Fibroblast of the aortic adventitia (primary cell): Measurements from ENCODE around the gene TLR7. TPM values are rescaled to one million over a fixed set of nuclear protein-coding genes. Genes with fewer than 3 reads are reported as not detected.
A peak's percentile ranks its signal among the peaks of the same experiment; 100 is the strongest.

ENCODE experiments used
- DNase-seq: peaks from one replicate; pipeline ENCODE4 v3.0.0-alpha.2; 2010; ENCODE audit warnings: low read depth
- H3K4me3 ChIP-seq: 2 replicates; pipeline ENCODE4 v1.5.1; 2011; ENCODE audit warnings: low read depth, mild to moderate bottlenecking, control low read depth, low read length, moderate library complexity
- CTCF ChIP-seq: IDR thresholded peaks from 2 replicates; pipeline ENCODE4 v1.5.1; 2011; ENCODE audit warnings: mild to moderate bottlenecking, low read length, control low read depth, inconsistent platforms; ENCODE audit not compliant: insufficient read depth
- total RNA-seq: library from RNA; depleted of rRNA; stranded (reverse); fragments of >200 nt; gene quantifications from 2 replicates; pipeline ENCODE4 v1.2.3, GENCODE V29; 2012; ENCODE audit warnings: low replicate concordance

Gene TLR7
- total RNA-seq, 1 donor = not detected

GRCh38 chrX:12919051-12919450, 52.2 kb downstream of the TLR7 start:
- TF ChIP-seq CTCF = no peak
- no peak overlapping the region for H3K4me3 ChIP-seq
- no peak for DNase-seq

- no peak for DNase-seq
- H3K4me3 ChIP-seq = no peak overlapping the region
- no peak for TF ChIP-seq CTCF
Observed at GRCh38 chrX:12919620-12920019, 52.7 kb downstream of the TLR7 start.

GRCh38 chrX:12920990-12921389, 54.1 kb downstream of the TLR7 start:
- DNase-seq = no peak
- H3K4me3 ChIP-seq = no peak overlapping the region
- no peak for TF ChIP-seq CTCF

GRCh38 chrX:12921886-12922598, 55.2 kb downstream of the TLR7 start:
- peak; percentile 4 for DNase-seq
- TF ChIP-seq CTCF = no peak
- H3K4me3 ChIP-seq = no peak overlapping the region

GRCh38 chrX:12922599-12922919, 55.7 kb downstream of the TLR7 start:
- no peak for TF ChIP-seq CTCF
- no peak overlapping the region for H3K4me3 ChIP-seq
- no peak for DNase-seq

- H3K4me3 ChIP-seq = no peak overlapping the region
- no peak for TF ChIP-seq CTCF
- DNase-seq = no peak
Observed at GRCh38 chrX:12929701-12930100, 62.8 kb downstream of the TLR7 start.

- H3K4me3 ChIP-seq = no peak overlapping the region
- no peak for DNase-seq
- no peak for TF ChIP-seq CTCF
Observed at GRCh38 chrX:12930150-12930549, 63.3 kb downstream of the TLR7 start.
